Measurements from ENCODE around the gene PIGA.

DNA sequence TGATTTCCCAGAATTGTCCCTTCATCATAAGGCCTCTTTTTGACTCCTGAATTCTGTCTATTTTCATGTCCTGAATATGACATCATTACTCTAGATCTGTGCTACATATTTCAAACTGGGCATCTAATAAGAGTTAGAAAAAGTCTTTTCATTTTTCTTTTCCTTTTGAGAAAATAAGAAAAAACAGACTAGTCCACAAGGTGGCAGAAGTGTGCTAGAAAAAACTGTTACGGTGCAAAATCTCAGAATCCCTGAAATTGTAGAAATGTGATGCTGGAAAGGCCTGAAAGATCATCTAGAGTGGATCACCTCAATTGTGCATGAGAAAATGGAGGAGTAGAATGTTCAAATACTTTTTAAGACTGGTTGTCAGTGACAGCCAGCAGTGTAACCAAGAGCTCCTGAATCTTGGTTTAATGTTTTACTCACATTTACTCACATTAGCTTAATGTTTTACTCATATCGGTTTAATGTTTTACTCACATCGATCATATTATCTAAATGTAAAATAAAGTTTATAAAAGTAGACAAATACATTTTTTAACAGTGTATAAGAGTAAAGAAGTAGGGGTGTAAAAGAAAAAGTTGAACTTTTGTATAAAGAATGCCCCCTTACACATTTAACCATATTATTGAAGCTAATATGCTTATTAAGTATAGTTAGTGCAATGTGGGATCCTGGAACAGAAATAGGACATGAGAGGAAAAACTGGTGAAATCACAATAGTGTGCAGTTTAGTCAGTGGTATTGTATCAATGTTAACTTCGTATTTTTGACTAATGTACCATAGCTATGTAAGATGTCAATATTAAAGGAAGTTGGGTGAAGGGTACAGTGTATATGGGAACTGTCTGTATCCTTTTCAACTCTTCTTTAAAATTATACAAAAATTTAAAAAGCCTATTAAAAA lies 35.1 kb downstream of the PIGA start:
- TF ChIP-seq POLR2AphosphoS5 (IDR thresholded peaks at IDR 0.05; ENCODE audit: low read depth, low read length) (no peak), SIN3A (IDR thresholded peaks at IDR 0.05; ENCODE audit: borderline replicate concordance, insufficient read depth, low read length) (no peak), REST (IDR thresholded peaks at IDR 0.05; ENCODE audit: insufficient read depth in 1 of 2, low read depth in 2 of 2, low read length in 2 of 2) (no peak), TAF1 (IDR thresholded peaks at IDR 0.05; ENCODE audit: borderline replicate concordance, insufficient read depth, low read length) (no peak)
